DOHH2 (cell line): ENCODE results near the gene NDE1.
A peak's percentile ranks its signal among the peaks of the same experiment; 100 is the strongest.

Source experiments
- H3F3A ChIP-seq: fragments of 200-600 bp; sonication (generic), shearing (Covaris generic); 2 replicates; pipeline ENCODE4 v1.6.0; 2016; ENCODE audit warnings: antibody characterized with exemption, mild to moderate bottlenecking; ENCODE audit not compliant: control insufficient read depth, insufficient read depth
- H3K27ac ChIP-seq: fragments of 200-600 bp; sonication (generic); 2 replicates; pipeline ENCODE4 v1.5.1; 2014; ENCODE audit warnings: low read depth, mild to moderate bottlenecking, low read length, moderate library complexity
- H3K27me3 ChIP-seq: fragments of 200-600 bp; sonication (generic); 2 replicates; pipeline ENCODE4 v1.6.1; 2014; ENCODE audit warnings: mild to moderate bottlenecking, low read length, mixed read lengths; ENCODE audit not compliant: control insufficient read depth
- H3K36me3 ChIP-seq: fragments of 200-600 bp; sonication (generic); 2 replicates; pipeline ENCODE4 v1.6.1; 2014; ENCODE audit warnings: mild to moderate bottlenecking, low read length, moderate library complexity, mixed read lengths; ENCODE audit not compliant: control insufficient read depth
- H3K4me1 ChIP-seq: fragments of 200-600 bp; sonication (generic); 2 replicates; pipeline ENCODE4 v1.6.1; 2014; ENCODE audit warnings: mild to moderate bottlenecking, low read length, mixed read lengths; ENCODE audit not compliant: control insufficient read depth
- H3K4me2 ChIP-seq: fragments of 200-600 bp; sonication (generic); 2 replicates; pipeline ENCODE4 v1.6.0; 2014; ENCODE audit warnings: mild to moderate bottlenecking, low read length, moderate library complexity
- H3K4me3 ChIP-seq: fragments of 200-600 bp; sonication (generic); 2 replicates; pipeline ENCODE4 v1.5.1; 2014; ENCODE audit warnings: mild to moderate bottlenecking, low read length, mixed read lengths
- H3K79me2 ChIP-seq: fragments of 200-600 bp; sonication (generic); 2 replicates; pipeline ENCODE4 v1.6.1; 2014; ENCODE audit warnings: mild to moderate bottlenecking, low read length, mixed read lengths; ENCODE audit not compliant: control insufficient read depth
- H3K9me2 ChIP-seq: fragments of 200-600 bp; sonication (generic); replicated peaks from 2 replicates; pipeline ENCODE4 v1.6.1; 2014; ENCODE audit warnings: mild to moderate bottlenecking, low read length, mixed read lengths; ENCODE audit not compliant: control insufficient read depth
- H3K9me3 ChIP-seq: fragments of 200-600 bp; sonication (generic); 2 replicates; pipeline ENCODE4 v1.6.1; 2014; ENCODE audit warnings: antibody characterized with exemption, low read length, mixed read lengths; ENCODE audit not compliant: control insufficient read depth, insufficient read depth
- H4K20me1 ChIP-seq: fragments of 200-600 bp; sonication (generic); 2 replicates; pipeline ENCODE4 v1.6.0; 2014; ENCODE audit warnings: low read depth, mild to moderate bottlenecking, antibody characterized with exemption, low read length, moderate library complexity; ENCODE audit not compliant: control insufficient read depth, insufficient read depth
- EZH2phosphoT487 ChIP-seq: fragments of 200-600 bp; sonication (generic); IDR thresholded peaks from 2 replicates; pipeline ENCODE4 v1.6.1; 2017; ENCODE audit warnings: borderline replicate concordance, mild to moderate bottlenecking, antibody characterized with exemption, low read length, moderate library complexity, mixed read lengths
- TF ChIP-seq, protein P1 (sequence below): fragments of 200-600 bp; sonication (generic); IDR thresholded peaks from one replicate; pipeline ENCODE4 v1.5.1; 2014; ENCODE audit warnings: antibody characterized with exemption, mild to moderate bottlenecking, low read depth, low read length; ENCODE audit not compliant: poor library complexity, severe bottlenecking

The NDE1 gene

GRCh38 chr16:15631730-15632409 is 18.2 kb upstream of the NDE1 start:
- Histone ChIP-seq H3K4me3 (peak overlapping the region; percentile 37), H3F3A (peaks cover 11% of the 10 kb centered on the region), H3K9me2 (no peaks in the 10 kb centered on the region), H3K4me1 (peaks cover 53% of the 10 kb centered on the region), H3K36me3 (peaks cover 88% of the 10 kb centered on the region), H3K27ac (peak overlapping the region; percentile 56), H3K4me2 (peak overlapping the region; percentile 52), H3K79me2 (peaks cover 74% of the 10 kb centered on the region), H3K27me3 (no peaks in the 10 kb centered on the region), H3K9me3 (no peaks in the 10 kb centered on the region), H4K20me1 (no peaks in the 10 kb centered on the region)
- no peak for TF ChIP-seq EZH2phosphoT487
- TF ChIP-seq, protein P1, sequence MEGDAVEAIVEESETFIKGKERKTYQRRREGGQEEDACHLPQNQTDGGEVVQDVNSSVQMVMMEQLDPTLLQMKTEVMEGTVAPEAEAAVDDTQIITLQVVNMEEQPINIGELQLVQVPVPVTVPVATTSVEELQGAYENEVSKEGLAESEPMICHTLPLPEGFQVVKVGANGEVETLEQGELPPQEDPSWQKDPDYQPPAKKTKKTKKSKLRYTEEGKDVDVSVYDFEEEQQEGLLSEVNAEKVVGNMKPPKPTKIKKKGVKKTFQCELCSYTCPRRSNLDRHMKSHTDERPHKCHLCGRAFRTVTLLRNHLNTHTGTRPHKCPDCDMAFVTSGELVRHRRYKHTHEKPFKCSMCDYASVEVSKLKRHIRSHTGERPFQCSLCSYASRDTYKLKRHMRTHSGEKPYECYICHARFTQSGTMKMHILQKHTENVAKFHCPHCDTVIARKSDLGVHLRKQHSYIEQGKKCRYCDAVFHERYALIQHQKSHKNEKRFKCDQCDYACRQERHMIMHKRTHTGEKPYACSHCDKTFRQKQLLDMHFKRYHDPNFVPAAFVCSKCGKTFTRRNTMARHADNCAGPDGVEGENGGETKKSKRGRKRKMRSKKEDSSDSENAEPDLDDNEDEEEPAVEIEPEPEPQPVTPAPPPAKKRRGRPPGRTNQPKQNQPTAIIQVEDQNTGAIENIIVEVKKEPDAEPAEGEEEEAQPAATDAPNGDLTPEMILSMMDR, result no peak

DNA sequence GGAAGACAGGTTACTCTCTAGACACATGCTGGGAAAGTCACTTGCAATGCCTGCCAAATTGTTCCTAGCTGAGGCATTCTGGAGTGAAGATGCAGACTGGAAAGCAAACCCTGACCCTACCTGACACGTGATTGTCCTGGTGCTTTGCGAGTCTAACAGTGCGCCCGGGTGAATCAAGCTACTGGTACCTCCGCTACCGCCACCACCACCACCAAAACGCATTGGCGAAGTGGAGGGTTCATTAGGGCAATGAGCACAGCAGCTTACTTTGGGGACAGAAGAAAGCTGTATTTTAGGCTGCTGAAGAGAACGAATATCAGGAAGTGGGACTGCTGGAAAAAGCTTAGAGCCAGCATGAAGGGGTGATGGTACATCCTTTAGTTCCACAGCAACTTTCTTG is 14.1 kb upstream of the NDE1 start:
- H3K36me3 ChIP-seq, result peaks cover 78% of the 10 kb centered on the region
- peak overlapping the region; percentile 95 for H3K27ac ChIP-seq
- H3K4me2 ChIP-seq, result peak overlapping the region; percentile 94

DNA sequence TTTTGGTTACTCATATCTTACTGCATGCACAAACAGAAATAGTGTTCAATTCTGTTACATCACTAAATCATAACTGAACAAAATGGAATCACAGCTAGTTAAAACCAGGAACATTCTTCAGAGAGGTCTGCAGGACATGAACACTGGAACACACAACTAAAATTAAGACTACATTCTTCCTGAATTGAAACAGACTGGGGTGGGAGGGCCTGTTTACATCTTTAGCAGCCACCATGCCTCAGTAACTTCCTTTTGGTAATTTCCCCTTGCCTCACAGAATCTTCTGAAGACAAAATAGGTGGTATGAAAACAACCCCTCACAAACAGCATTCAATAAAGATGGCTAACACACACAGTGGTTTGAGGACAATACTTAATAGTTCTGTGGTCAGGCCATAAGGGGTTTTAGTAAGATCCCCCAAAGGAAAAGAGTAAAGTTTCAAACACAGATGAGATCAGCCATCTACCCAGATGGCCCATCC is 13.6 kb upstream of the NDE1 start:
- H3K36me3 ChIP-seq, result peaks cover 75% of the 10 kb centered on the region
- H3K27me3 ChIP-seq, result no peaks in the 10 kb centered on the region
- no peaks in the 10 kb centered on the region for H3K9me3 ChIP-seq
- peaks cover 85% of the 10 kb centered on the region for H3K79me2 ChIP-seq
- H3K4me3 ChIP-seq, result peak overlapping the region; percentile 82
- H3K27ac ChIP-seq, result peak overlapping the region; percentile 95
- no peaks in the 10 kb centered on the region for H4K20me1 ChIP-seq
- peaks cover 98% of the 10 kb centered on the region for H3K4me1 ChIP-seq
- TF ChIP-seq, protein P1, result no peak
- TF ChIP-seq EZH2phosphoT487, result no peak
- H3K4me2 ChIP-seq, result peak overlapping the region; percentile 94
- H3F3A ChIP-seq, result peaks cover 47% of the 10 kb centered on the region
- H3K9me2 ChIP-seq, result no peaks in the 10 kb centered on the region

More for the DNA sequence above, 14.1 kb upstream of the NDE1 start:
- Histone ChIP-seq H4K20me1 (no peaks in the 10 kb centered on the region), H3K9me2 (no peaks in the 10 kb centered on the region), H3K79me2 (peaks cover 79% of the 10 kb centered on the region), H3K27me3 (no peaks in the 10 kb centered on the region), H3K4me1 (peaks cover 93% of the 10 kb centered on the region), H3K9me3 (no peaks in the 10 kb centered on the region), H3K4me3 (peak overlapping the region; percentile 82), H3F3A (peaks cover 42% of the 10 kb centered on the region)
- TF ChIP-seq, protein P1, result no peak
- TF ChIP-seq EZH2phosphoT487, result no peak
